Dedifferentiated amniotic fluid mesenchymal stem cell (primary cell): ENCODE data around the gene ZFP64.
"Not testable (repeated sequence)": the region's sequence is repeated elsewhere in the genome, so short reads cannot be mapped to it uniquely, and the experiment has no call there.

Experiments
- DNase-seq: peaks from one replicate; pipeline ENCODE4 v3.0.0-alpha.2; 2016; ENCODE audit errors: extremely low spot score

Gene ZFP64

GRCh38 chr20:52191132-52191915, at the start of gene ZFP64:
Gene ZFP64, minus strand, starts transcription at chr20:52191779. Its CDS starts 143 bp downstream, at chr20:52191636.
- peak; percentile 79 for DNase-seq

DNA sequence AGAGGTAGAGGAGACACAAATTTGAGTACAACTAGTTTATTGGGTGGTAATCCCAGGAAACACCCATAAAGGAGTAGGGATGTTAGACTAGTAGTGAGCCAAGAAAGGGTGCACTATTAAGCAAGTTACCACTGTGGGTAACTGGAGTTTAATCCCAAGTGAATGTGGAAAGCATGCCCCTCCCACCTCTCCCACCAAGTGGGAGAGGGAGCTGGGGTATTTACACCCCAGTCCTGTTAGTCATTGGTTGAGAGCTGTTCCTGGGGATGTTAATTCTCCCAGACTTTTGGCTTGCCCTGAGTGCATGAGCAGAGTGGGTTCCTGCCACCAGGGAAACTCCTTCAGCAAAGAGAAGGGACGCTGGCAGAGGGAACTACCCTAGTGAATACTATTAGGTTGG, 49.2 kb upstream of the ZFP64 start:
- DNase-seq = no peak

DNA sequence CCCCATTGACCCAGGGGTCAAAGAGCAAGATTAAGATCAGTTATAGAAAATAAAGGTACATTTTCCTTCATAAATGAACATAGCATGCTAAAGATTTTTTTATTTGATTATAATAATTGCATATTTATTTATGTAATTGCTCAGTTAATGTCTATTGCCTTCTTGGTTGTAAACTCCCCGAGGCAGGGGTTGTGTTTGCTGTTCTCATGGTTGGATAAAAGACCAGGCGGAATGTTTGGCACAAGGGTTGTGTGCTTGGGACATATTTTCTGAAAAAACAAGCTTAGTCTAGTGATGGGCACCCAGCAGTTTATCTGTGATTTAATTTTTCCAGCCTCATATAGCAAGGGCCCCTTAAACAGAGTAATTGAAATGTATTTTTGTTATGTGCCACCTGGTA, 47.5 kb upstream of the ZFP64 start:
- DNase-seq = no peak

GRCh38 chr20:52236292-52236691, 44.7 kb upstream of the ZFP64 start:
- no peak for DNase-seq

GRCh38 chr20:52235129-52235528, 43.5 kb upstream of the ZFP64 start:
- DNase-seq = no peak

- DNase-seq = no peak
Measured at GRCh38 chr20:52234302-52235045, 42.9 kb upstream of the ZFP64 start.

GRCh38 chr20:52231230-52231746, 39.7 kb upstream of the ZFP64 start:
- DNase-seq = no peak

DNA sequence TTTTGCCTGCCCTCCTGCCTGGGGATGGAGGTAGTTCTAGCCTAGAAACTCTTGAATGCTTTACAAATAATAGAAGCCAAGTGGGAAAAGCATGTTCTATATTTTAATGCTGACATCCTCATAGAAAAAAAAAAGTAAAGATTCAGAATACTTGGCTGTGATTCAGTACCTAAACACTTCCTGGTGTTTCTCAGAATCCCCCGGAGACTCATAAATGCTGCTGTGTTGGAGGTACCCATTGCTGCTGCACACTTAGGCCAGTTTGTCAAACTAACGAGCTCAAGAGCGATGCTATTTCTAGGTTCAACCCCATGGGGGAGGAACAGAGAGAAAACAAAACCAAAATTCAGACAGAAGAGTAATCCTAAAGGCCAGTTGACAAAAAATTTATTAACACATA, 38.8 kb upstream of the ZFP64 start:
- DNase-seq = no peak

DNA sequence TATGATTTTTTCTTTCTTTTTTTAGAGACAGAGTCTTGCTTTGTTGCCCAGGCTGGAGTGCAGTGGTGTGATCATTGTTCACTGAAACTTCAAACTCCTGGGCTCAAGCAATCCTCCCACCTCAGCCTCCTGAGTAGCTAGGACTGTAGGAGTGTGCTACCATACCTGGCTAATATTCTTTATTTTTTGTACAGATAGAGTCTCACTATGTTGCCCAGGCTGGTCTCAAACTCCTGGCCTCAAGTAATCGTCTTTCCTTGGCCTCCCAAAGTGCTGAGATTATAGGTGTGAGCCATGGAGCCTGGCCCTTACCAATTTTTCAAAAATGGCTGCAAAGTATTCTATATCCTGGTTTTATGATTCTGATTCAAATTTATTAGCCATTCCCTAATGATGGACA, 37.8 kb upstream of the ZFP64 start:
- DNase-seq = not testable (repeated sequence)

- DNase-seq = no peak
Measured at GRCh38 chr20:52226370-52226769, 34.8 kb upstream of the ZFP64 start.

GRCh38 chr20:52224920-52225319, 33.3 kb upstream of the ZFP64 start:
- DNase-seq = no peak

DNA sequence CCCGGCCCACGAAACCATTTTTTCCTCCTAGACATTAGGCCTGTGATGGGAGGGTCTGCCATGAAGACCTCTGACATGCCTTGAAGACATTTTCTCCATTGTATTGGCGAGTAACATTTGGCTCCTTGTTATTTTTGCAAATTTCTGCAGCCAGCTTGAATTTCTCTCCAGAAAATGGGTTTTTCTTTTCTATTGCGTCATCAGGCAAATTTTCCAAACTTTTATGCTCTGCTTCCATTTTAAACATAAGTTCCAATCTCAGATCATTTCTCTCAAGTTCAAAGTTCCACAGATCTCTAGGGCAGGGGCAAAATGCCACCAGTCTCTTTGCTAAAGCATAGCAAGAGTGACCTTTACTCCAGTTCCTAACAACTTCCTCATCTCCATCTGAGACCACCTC, 29.8 kb upstream of the ZFP64 start:
- DNase-seq = not testable (repeated sequence)

DNA sequence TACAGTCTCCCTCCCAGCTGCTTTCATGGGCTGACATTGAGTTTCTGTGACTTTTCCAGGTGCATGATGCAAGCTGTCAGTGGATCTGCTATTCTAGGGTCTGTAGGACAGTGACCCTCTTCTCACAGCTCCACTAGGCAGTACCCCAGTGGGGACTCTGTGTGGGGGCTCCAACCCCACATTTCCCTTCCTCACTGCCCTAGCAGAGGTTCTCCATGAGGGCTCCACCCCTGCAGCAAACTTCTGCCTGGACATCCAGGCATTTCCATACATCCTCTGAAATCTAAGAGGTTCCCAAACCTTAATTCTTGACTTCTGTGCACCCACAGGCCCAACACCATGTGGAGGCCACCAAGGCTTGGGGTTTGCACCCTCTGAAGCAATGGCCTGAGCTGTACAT, 29.3 kb upstream of the ZFP64 start:
- not testable (repeated sequence) for DNase-seq

DNA sequence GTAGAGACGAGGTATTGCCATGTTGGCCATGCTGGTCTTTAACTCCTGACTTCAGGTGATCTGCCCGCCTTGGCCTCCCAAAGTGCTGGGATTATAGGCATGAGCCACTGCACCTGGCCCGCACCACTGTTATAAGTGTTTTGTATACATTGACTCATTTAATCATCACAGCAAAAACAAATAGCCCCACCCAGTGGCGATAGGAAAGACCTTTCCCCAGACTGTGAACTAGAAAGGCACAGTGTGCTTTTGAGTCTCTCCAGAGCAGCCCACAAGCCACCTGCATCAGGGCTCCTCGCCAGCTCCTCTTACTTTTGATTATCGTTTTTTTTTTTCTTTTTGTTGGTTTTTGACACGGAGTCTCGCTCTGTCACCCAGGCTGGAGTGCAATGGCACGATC, 27.9 kb upstream of the ZFP64 start:
- no peak for DNase-seq

- DNase-seq = no peak
Measured at GRCh38 chr20:52217689-52218395, 26.3 kb upstream of the ZFP64 start.

GRCh38 chr20:52213995-52214394, 22.4 kb upstream of the ZFP64 start:
- DNase-seq = no peak

GRCh38 chr20:52212943-52213342, 21.4 kb upstream of the ZFP64 start:
- DNase-seq = no peak

- DNase-seq = no peak
Measured at GRCh38 chr20:52210037-52210990, 18.7 kb upstream of the ZFP64 start.

DNA sequence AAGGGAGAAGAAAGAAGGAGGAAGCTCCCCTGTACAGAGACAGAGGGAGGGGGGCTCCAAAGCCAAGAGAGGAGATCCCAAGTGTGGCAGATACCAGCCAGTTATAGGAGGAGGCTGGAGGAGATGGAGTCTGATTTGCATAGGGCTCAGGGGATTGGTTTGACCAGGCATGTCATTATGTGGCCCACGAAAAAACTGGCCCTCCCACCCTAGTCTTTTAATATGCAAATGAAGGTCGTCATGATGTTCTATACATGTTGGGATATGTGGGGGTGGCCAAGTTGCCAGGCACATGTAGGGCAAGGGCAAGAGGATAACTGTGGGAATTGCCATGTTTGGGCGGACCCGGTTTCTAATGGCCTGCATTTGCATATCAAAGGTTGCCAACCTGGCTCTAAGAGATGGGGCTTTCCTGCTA, 17.6 kb upstream of the ZFP64 start:
- DNase-seq = no peak

DNA sequence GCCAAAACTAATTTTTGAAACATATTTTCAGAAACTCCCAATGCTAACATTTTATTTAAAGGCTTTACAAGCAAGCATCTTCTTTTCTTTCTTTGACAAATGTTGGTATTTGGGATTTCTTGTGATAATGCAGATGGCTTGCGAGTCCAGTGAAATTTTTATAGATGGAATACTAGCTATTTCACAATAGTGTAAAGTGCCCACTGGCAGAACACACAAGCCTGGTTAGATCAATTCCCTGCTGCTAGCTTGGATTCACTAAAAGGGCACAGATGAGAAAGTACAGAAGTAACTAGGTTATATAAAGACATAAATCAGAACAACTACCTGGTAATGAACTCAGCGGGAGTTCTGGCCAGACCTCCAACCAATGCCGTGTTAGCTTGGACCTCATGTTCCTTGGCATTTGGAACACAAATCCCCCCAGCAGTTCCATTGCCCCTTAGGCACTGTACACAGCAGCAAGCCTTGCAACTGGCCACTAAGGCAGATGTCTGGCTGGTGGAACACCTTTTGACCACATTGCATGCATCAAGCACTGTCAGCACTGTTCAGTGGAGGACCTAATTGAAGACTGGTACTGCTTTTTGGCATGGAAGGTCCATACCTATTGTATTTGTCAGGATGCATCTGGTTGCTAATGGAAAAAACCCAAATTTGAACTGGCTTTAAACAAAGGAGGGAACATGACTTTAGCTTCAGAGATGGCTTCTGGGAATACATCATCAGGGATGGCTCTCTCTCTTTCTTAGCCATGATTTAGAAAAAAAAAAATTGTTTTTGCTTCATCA, 15.6 kb upstream of the ZFP64 start:
- no peak for DNase-seq
